HG02852 (cell line): ENCODE measurements around the gene CCDC7.
A peak's percentile ranks its signal among the peaks of the same experiment; 100 is the strongest.
"Not testable (repeated sequence)": the region's sequence is repeated elsewhere in the genome, so short reads cannot be mapped to it uniquely, and the experiment has no call there.

Experiments
- ATAC-seq: cut with Tn5 transposase; IDR thresholded peaks from one replicate; pipeline ENCODE4 v1.9.1; 2021; ENCODE audit warnings: mild to moderate bottlenecking, moderate library complexity; ENCODE audit not compliant: unreplicated experiment

CCDC7 gene

DNA sequence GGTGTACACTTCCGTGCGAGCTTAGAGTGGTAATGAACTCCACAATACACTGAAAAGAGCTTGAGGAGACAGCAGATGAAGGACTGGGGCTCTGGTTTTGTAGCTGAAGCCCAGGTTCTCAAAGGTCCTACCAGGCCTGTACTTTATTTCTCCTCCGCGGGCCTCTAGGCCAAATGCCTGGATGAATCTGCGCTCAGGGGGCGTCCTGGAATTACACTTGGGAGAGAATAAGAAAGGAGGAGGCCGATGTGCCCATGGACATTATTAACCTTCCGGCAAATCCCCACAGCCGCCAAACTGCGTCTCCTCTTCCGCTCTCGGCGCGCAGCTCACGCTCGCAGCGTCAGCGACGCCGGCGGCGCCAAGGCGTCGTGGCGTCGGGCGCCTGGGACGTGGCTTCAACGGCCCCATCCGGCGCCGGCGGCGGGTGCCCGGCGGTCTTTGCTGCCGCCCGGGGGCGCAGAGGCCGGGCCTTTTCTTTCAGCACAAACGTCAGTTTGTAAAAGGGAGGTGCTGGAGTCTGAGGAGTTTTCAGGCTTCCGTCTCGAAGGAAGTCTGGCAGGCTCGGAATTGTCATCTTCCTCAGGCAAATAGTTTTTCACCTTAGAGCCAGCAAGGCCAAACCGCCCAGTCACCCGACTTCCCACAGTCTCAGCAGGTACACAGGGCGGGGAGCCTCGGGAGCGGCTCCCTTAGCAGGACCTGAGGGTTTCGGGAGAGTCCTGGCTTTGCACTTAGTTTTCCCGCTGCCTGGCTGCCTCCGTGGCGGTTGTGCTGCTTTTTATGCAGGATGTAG is at the start of gene CCDC7:
Gene CCDC7 (plus strand): TSS at position 401 of the 796 bp plus-strand sequence. CDS start 5,503 bp downstream, outside the sequence.
- ATAC-seq: peak; percentile 97

DNA sequence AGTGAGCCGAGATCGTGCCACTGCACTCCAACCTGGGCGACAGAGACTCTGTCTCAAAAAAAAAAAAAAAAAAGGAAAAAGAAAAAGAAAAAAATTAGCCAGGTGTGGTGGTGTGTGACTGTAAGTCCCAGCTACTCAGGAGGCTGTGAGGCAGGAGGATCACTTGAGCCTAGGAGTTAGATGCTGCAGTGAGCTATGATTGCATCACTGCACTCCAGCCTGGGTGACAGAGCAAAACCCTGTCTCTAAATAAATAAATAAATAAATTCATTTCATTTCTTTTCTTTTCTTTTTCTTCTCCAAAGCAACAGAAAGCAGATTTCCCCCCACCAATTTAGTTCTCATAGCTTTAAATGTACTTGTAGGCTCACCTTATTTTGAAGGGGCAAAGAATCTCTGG is 48.8 kb upstream of the CCDC7 start:
- ATAC-seq: not testable (repeated sequence)

DNA sequence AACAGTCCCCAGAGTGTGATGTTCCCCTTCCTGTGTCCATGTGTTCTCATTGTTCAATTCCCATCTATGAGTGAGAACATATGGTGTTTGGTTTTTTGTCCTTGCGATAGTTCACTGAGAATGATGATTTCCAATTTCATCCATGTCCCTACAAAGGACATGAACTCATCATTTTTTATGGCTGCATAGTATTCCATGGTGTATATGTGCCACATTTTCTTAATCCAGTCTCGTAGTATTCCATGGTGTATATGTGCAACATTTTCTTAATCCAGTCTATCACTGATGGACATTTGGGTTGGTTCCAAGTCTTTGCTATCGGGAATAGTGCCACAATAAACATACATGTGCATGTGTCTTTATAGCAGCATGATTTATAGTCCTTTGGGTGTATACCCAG is 46.2 kb upstream of the CCDC7 start:
- ATAC-seq: not testable (repeated sequence)

DNA sequence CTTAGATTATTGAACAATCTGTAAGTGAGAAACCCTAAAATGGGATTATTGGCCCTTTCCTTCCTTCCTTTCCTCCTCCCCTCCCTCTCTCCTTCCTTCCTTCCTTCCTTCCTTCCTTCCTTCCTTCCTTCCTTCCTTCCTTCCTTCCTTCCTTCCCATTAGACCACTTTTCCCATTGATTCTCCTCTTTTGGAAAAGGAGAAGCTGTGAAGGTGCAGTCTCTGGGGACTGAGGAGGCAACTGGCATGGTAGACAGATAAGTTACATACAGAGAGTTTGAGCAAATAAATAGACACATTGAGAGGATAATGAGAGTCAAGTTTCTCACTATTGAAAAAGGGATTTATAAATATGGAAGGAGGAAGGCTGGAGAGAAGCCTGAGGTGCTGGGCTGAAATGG is 45.0 kb upstream of the CCDC7 start:
- no peak for ATAC-seq

DNA sequence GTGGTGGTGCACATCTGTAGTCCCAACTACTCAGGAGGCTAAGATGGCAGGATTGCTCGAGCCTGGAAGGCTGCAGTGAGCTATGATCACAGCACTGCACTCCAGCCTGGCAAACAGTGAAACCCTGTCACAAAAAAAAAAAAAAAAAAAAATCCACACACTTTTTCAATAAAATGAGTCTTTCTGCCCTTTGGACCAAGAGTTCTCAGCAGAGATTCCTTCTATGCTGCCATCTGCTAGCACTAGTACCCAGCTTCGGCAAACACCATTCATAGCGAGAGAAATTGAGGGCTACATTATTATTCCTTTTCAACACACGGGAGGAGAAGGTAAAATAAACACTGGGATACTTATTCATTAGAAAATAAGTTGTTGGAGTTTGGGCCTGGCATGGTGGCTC is 43.4 kb upstream of the CCDC7 start:
- no peak for ATAC-seq

DNA sequence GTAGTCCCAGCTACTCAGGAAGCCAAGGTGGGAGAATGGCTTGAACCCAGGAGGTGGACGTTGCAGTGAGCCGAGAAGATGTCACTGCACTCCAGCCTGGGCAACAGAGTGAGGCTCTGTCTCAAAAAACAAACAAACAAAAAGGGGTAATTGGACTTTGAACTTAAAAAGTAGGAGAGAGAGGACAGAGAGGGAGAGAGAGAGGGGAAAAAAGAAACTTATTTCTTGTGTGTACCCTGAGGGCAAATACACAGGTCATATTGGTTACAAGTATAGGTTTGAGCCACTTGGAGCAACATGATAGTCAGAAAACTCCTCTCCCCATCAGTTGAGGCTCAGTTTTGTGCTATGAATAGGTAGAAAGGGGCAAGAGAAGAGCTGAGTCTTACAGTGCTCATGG is 42.8 kb upstream of the CCDC7 start:
- ATAC-seq: no peak

DNA sequence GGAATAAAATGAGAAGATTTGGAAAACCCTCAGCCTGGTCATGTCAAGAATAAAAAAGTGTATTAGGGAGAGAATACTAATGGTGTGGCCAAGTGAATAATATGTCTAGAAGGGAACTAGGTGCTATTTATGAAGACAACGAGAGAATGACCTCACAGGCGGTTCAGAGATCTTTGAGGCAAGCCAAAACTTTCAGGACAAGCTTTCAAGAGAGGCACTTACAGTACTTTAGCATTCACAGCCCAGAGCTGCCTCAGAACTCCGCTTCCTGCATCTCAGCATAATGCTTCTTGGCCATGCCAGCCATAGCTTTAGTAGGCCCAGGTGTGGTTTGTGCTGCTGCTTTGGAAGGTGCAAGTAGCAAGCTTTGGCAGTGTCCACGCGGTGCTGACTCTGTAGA is 37.2 kb upstream of the CCDC7 start:
- ATAC-seq: no peak

DNA sequence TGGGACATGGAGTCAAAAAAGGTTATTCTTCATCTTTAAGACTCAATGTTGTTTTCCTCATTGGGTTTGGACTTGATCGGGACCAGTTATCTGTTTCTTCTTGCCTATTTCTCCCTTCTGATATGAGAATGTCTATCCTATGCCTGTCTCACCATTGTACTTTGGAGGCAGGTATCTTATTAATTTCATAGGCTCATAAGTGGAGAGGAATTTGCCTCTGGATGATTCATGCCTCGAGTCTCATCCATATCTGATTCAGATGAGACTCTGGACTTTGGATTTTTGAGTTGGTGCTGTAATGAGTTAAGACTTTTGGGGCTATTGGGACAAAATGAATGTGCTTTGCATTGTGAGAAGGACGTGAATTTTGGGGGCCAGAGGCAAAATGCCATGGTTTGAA is 36.2 kb upstream of the CCDC7 start:
- ATAC-seq: no peak

DNA sequence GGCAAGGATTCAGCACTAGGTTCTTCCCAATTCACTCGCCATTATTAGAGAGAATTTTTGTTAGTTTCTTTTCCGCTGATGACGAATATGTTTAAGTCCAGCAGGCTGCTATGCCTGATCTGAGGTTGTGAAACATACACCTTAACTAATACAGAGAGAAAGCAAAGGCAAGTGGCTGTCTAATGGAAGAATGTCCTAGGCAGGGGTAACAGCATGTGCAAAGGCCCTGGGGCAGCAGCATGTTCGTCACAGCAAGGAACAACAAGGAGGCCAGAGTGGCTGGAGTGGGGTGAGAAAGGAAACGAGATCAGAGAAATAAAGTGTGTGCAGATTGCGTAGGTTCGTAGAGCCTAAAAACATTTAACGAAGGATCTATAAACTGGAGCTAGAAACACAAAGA is 35.4 kb upstream of the CCDC7 start:
- no peak for ATAC-seq

DNA sequence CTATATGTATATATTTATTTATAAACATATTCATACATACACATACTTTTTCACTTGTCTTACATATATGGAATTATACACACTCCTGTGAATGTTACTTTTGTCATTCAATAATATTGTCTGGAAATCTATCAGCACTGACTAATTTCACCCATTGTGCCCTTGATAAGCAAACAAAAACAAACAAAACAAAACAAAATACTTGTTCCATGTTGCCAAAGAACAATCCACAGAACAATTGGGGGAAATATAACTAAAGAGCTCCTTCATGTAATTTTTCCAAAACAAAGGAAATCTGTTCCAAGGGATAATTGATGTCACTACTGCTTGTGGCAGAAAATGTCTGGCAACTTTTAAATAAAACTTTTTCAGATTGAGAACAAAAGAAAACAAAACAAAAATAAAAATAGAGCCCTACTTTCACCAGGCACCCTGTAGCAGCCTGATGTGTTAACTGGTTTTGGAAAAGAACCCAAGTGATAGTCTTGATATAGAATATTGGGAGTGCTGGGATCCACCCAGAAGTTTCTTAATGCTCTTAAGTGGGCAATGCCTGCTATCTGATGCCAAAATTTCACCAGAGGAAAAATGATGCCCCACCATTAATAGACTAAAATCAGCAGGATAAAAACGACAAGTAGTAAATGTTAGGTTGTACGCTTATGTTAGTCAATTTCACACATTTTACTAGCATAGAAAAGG is 34.0 kb upstream of the CCDC7 start:
- no peak for ATAC-seq

DNA sequence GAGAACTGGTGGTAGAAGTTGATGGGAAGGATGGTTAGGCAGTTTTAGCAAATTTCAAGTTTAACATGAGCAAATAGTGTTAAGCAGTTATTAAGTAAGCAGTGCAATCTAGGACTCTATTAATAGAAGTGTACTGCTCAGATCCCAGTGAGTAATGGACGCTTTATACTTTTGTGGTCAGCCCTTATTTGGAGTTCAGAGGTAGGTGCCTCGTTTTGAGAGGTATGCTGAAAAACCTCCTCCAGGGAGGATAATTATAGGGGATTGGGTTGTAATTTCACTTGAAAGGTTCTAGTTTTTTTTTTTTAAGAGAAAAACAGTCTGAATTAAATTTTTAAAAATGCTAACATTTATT is 33.5 kb upstream of the CCDC7 start:
- no peak for ATAC-seq

DNA sequence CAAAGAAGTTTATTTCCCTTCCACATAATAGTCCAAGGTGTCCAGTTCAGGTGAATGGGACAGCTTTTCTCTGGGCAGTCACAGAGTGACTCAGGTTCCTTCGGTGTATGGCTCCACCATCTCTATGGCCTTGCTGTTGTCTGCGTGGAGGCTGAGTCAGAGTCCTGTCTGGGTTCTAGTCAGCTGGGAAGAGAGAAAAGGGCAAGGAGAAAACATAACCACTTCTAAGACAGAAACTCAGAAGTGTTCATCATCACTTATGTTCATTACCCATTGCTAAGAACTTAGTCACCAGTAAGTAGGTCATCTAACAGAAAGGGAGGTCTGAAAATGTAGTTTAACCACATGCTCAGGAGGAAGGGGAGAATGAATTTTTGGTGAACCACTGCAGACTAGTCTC is 32.4 kb upstream of the CCDC7 start:
- no peak for ATAC-seq

DNA sequence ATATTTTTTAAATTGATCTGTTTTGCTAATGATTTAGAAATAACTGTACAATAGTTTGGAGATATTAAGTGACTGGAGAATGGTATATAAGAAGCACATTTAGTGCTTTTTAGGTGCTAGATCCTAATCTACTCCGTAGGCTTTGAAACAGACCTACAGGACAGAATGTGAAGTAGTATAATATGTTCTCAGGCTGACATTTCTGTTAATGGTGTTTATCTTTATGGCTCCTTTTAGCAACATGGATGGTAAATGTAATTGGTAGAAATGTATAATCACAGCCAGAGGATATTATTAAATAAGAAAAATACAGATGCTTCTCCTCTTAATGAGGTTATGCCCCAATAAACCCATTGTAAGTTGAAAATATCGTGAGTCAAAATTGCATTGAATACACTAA is 30.6 kb upstream of the CCDC7 start:
- no peak for ATAC-seq

DNA sequence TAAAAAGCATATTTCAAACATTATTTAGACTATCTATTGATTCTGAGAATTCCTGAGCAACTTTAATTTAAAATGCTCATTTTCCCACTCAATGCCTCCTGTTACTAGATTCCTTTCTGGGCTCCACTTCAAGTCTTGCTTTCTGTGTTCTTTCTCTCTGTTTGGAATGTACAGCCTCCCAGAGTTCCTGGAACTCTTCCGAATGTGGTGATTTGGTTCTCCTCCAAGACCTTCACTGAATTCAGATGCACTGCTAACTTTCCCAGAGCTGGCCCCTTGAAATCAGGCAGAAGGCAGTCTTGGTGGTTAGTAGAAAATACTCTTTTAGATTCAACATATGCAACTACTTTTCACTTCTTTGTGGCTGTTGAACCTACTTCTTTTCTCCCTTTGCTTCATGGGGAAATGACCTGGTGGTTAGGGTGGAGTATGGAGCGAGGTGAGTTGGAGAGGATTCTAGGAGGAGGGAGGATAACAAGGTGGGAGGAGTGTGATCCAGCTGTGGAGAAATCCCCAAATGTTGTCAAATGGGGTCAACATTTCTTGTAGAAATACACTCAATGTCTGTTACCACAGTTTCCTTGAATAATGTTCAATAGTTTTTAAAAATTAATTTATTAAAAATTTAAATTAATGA is 27.9 kb upstream of the CCDC7 start:
- no peak for ATAC-seq

DNA sequence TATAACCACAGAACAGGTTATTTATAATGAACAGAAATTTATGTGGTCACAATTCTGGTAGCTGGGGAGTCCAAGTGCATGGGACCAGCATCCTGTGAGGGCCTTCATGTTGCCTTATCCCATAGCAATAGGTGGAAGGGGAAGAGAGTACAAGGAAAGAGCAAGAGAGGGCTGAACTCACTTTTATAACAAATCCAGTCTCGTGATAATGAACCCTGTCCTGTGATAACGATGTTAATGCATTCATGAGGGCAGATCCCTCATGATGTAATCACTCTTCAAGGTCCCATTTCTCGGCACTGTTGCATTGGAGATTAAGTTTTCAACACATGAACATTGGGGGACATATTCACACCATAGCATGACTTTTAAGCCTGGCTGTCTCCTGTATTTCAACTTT is 27.4 kb upstream of the CCDC7 start:
- no peak for ATAC-seq

DNA sequence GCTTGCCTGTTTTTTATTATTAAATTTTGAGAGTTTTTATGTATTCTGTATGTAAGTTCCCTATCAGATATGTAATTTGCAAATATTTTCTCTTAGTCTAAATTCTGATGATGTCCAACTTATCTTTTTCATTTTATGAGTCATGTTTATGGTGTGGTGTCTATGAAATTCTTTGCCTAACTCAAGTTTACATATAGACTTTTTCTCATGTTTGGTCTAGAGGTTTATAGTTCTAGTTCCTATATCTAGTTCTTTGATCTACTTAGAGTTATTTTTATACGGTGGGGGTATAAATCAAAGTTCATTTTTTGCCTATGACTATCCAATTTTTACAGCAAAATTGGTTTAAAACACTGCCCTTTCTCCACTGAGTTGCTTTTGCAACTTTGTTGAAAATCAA is 26.3 kb upstream of the CCDC7 start:
- no peak for ATAC-seq

DNA sequence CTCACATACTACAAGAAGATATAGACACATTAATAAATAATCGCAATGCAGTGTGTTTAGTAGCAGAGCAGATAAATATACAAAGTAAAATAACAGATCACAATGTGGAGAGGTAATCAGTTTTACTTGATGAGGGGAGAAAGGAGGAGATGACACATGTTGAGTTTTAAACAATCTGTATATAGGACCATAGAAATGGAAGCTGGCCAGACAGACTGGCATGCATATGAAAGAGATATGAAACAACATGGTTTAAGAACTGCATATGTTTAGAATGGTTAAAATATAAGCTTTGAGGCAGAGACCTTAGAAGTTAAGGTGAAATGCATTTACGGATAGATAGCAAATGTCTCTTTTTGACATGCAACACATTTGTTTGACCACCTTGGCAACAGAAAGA is 19.8 kb upstream of the CCDC7 start:
- ATAC-seq: no peak

DNA sequence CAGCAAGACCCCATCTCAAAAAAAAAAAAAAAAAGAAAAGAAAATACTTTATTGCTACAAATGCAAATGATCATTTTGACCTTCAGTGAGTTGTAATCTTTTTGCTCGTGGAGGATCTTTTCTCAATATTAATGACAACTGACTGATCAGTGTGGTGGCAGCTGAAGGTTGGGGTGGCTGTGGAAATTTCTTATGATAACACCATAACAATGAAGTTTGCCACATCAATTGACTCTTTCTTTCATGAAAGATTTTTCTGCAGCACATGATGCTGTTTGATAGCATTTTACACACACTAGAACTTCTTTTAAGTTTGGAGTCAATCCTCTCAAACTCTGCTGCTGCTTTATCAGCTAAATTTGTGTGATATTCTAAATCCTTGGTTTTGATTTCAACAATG is 12.4 kb upstream of the CCDC7 start:
- ATAC-seq: no peak

DNA sequence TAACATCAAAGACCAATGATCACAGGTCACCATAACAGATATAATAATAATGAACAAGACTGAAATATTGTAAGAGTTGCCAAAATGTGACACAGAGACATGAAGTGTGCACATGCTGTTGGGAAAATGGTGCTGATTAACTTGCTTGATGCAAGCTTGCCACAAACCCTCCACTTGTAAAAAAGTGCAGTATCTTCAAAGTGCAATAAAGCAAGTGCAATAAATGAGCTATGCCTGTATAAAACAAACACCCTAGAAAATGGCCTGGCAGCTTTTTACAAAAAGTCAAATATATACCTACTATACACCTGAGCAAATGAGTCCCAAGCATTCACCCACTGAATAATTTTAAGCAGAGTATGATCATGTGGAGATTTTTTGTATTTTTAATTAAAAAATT is 9.7 kb upstream of the CCDC7 start:
- ATAC-seq: no peak

DNA sequence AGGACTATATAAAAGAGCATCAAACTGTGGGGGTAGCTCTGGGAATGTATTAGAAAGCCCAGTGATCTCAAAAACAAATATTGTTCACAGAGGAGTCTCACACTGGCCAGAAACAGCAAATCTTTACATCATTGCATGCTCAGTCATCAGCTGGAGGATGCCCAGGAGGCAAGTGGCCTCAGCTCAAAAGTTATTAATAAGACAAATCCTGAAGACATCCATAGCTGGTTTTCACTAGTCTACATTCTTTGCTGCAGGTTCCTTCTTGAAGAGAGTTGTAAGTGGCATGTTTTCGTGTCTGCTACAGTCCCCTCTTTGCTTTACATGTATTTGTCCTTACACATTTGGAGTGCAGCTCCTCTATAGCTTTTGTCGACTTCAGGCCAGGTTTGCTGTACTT is 8.6 kb upstream of the CCDC7 start:
- no peak for ATAC-seq

DNA sequence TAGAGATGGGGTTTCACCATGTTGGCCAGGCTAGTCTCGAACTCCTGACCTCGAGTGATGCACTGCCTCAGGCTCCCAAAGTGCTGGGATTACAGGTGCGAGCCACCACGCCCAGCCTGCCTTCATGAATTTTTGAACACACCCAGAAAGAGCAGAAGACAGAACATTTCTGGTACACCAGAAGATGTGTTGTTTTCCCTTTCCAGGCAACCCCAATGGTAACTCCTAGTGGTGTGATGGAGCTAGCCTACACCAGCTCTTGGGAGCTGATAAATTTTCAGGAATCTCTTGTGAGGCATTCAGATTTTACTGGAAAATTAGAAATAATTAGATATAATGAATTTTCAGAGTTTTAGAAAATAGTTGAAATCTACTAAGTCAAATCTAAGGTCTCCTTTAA is 904 bp upstream of the CCDC7 start:
- no peak for ATAC-seq
